ENCODE data around the gene ZIC2.
A peak's percentile ranks its signal among the peaks of the same experiment; 100 is the strongest.

GRCh38 chr13:99988529-99989275 lies 7.1 kb downstream of the ZIC2 start:
- TF ChIP-seq CTCF (IDR thresholded peaks at IDR 0.05; ENCODE audit: poor library complexity) (no peak), EZH2 (IDR thresholded peaks at IDR 0.05; ENCODE audit: borderline replicate concordance) (peak; percentile 93)

Data from hepatocyte (in vitro differentiated cells).